Osteocyte (in vitro differentiated cells): ENCODE data around the gene KDM5A. TPM values are rescaled to one million over a fixed set of nuclear protein-coding genes. Genes with fewer than 3 reads are reported as not detected.
"Not testable (repeated sequence)": the region's sequence is repeated elsewhere in the genome, so short reads cannot be mapped to it uniquely, and the experiment has no call there.

ENCODE experiments used
- DNase-seq: peaks from one replicate; pipeline ENCODE4 v3.0.0; 2021; ENCODE audit warnings: mixed read lengths; ENCODE audit not compliant: unreplicated experiment; ENCODE audit errors: extremely low spot score
- H3K27ac Mint-ChIP-seq: one replicate; pipeline ENCODE4 v1.8.0; 2021; ENCODE audit warnings: mild to moderate bottlenecking, mixed read lengths; ENCODE audit not compliant: unreplicated experiment
- H3K27me3 Mint-ChIP-seq: one replicate; pipeline ENCODE4 v1.8.0; 2021; ENCODE audit warnings: mixed read lengths; ENCODE audit not compliant: unreplicated experiment
- H3K36me3 Mint-ChIP-seq: one replicate; pipeline ENCODE4 v1.8.0; 2021; ENCODE audit warnings: mixed read lengths; ENCODE audit not compliant: unreplicated experiment
- H3K4me1 Mint-ChIP-seq: one replicate; pipeline ENCODE4 v1.8.0; 2021; ENCODE audit warnings: mixed read lengths; ENCODE audit not compliant: unreplicated experiment
- H3K4me3 Mint-ChIP-seq: one replicate; pipeline ENCODE4 v1.8.0; 2021; ENCODE audit warnings: mild to moderate bottlenecking, moderate library complexity, mixed read lengths; ENCODE audit not compliant: unreplicated experiment
- H3K9me3 Mint-ChIP-seq: one replicate; pipeline ENCODE4 v1.8.0; 2021; ENCODE audit warnings: mixed read lengths; ENCODE audit not compliant: unreplicated experiment
- CTCF ChIP-seq: fragments of 200-600 bp; sonication (generic); IDR thresholded peaks from 2 replicates; pipeline ENCODE4 v1.5.0; 2021; ENCODE audit warnings: antibody characterized with exemption, mild to moderate bottlenecking, moderate library complexity
- total RNA-seq: library from RNA; stranded (reverse); gene quantifications from 2 replicates; pipeline ENCODE4 v1.2.1, GENCODE V29; 2021

Gene KDM5A
- total RNA-seq, 1 donor from 2014 or later = 81.1 TPM

- no peaks in the 10 kb centered on the region for H3K27me3 Mint-ChIP-seq
- no peak overlapping the region for H3K4me3 Mint-ChIP-seq
- H3K36me3 Mint-ChIP-seq = peaks cover 67% of the 10 kb centered on the region
- no peak for TF ChIP-seq CTCF
- DNase-seq = no peak
- peaks cover 9% of the 10 kb centered on the region for H3K9me3 Mint-ChIP-seq
- H3K27ac Mint-ChIP-seq = no peak overlapping the region
- peaks cover 13% of the 10 kb centered on the region for H3K4me1 Mint-ChIP-seq
These were observed 32.7 kb downstream of the KDM5A start for GRCh38 chr12:356276-356988.

GRCh38 chr12:351197-351596 lies 37.9 kb downstream of the KDM5A start:
- not testable (repeated sequence) for DNase-seq, H3K4me1 Mint-ChIP-seq, H3K9me3 Mint-ChIP-seq, H3K4me3 Mint-ChIP-seq, H3K27me3 Mint-ChIP-seq, H3K27ac Mint-ChIP-seq
- peaks cover 59% of the 10 kb centered on the region for H3K36me3 Mint-ChIP-seq

- not testable (repeated sequence) for H3K27ac Mint-ChIP-seq, H3K4me3 Mint-ChIP-seq, DNase-seq, H3K27me3 Mint-ChIP-seq, H3K4me1 Mint-ChIP-seq, H3K9me3 Mint-ChIP-seq
- H3K36me3 Mint-ChIP-seq = peaks cover 62% of the 10 kb centered on the region
These were observed 39.5 kb downstream of the KDM5A start for GRCh38 chr12:349625-350024.

GRCh38 chr12:343036-343435 lies 46.1 kb downstream of the KDM5A start:
- not testable (repeated sequence) for DNase-seq, H3K4me1 Mint-ChIP-seq, H3K9me3 Mint-ChIP-seq, H3K27me3 Mint-ChIP-seq, H3K27ac Mint-ChIP-seq, H3K4me3 Mint-ChIP-seq
- peaks cover 71% of the 10 kb centered on the region for H3K36me3 Mint-ChIP-seq

- Mint-ChIP-seq H3K4me3 (no peak overlapping the region), H3K27ac (no peak overlapping the region), H3K9me3 (peaks cover 5% of the 10 kb centered on the region), H3K27me3 (no peaks in the 10 kb centered on the region), H3K4me1 (peaks cover 3% of the 10 kb centered on the region), H3K36me3 (peaks cover 60% of the 10 kb centered on the region)
- DNase-seq = no peak
- TF ChIP-seq CTCF = no peak
These were observed 52.1 kb downstream of the KDM5A start for GRCh38 chr12:337039-337438.

- H3K4me3 Mint-ChIP-seq = no peak overlapping the region
- no peaks in the 10 kb centered on the region for H3K27me3 Mint-ChIP-seq
- no peak overlapping the region for H3K27ac Mint-ChIP-seq
- H3K36me3 Mint-ChIP-seq = peaks cover 56% of the 10 kb centered on the region
- H3K9me3 Mint-ChIP-seq = no peaks in the 10 kb centered on the region
- no peaks in the 10 kb centered on the region for H3K4me1 Mint-ChIP-seq
- no peak for TF ChIP-seq CTCF
- DNase-seq = no peak
These were observed 55.0 kb downstream of the KDM5A start for GRCh38 chr12:334125-334524.
